H1 (cell line): ENCODE data around the gene AIPL1.

Experiments used
- CHD2 ChIP-seq: IDR thresholded peaks from 2 replicates; pipeline ENCODE4 v1.6.1; 2012; ENCODE audit warnings: low read length, improper control_type of control experiment
- JUN ChIP-seq: IDR thresholded peaks from 2 replicates; pipeline ENCODE4 v1.6.1; 2011; ENCODE audit warnings: low read depth, mild to moderate bottlenecking, improper control_type of control experiment, low read length

DNA sequence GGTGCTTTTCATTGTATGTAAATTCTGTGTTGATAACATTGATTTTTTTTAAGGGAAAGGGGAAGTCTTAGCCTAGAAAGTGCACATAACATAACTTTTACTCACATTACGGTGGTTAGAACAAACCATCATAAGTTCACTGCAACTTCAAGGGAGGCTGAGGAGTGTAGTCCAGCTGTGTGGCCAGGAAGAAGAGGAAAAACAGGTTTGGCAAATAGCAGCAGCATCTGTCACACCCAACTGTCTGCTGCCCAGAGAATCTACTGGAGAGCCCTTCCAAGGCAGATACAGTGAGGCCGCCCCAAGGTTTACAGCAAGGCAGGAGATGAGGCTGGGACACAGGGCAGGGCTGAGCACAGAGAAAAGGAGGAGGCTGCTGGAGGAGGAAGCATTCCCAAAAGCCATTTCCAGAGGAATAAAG lies 60.6 kb downstream of the AIPL1 start:
- TF ChIP-seq JUN (no peak), CHD2 (no peak)
